Hepatic stellate cell (primary cell): ENCODE measurements around the gene DCANP1.
A peak's percentile ranks its signal among the peaks of the same experiment; 100 is the strongest.
"Not testable (repeated sequence)": the region's sequence is repeated elsewhere in the genome, so short reads cannot be mapped to it uniquely, and the experiment has no call there.

ENCODE experiments used
- DNase-seq: peaks from one replicate; pipeline ENCODE4 v3.0.0; 2011; ENCODE audit warnings: low spot score

DCANP1 gene

GRCh38 chr5:135447298-135447929 lies at the start of gene DCANP1:
DCANP1 (minus strand) TSS chr5:135447348; CDS start chr5:135447108, 240 bp downstream.
- DNase-seq: no peak

DNA sequence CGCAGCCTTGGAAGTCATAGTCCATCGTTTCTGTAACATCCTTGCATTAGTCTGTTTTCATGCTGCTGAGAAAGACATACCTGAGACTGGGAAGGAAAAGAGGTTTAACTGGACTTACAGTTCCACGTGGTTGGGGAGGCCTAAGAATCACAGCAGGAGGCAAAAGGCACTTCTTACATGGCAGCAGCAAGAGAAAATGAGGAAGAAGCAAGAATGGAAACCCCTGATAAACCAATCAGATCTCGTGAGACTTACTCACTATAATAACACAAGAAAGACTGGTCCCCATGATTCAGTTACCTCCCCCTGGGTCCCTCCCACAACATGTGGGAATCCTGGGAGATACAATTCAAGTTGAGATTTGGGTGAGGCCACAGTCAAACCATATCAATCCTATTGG lies 48.4 kb upstream of the DCANP1 start:
- DNase-seq: not testable (repeated sequence)

- DNase-seq: no peak
Measured at GRCh38 chr5:135494196-135494595, 47.0 kb upstream of the DCANP1 start.

DNA sequence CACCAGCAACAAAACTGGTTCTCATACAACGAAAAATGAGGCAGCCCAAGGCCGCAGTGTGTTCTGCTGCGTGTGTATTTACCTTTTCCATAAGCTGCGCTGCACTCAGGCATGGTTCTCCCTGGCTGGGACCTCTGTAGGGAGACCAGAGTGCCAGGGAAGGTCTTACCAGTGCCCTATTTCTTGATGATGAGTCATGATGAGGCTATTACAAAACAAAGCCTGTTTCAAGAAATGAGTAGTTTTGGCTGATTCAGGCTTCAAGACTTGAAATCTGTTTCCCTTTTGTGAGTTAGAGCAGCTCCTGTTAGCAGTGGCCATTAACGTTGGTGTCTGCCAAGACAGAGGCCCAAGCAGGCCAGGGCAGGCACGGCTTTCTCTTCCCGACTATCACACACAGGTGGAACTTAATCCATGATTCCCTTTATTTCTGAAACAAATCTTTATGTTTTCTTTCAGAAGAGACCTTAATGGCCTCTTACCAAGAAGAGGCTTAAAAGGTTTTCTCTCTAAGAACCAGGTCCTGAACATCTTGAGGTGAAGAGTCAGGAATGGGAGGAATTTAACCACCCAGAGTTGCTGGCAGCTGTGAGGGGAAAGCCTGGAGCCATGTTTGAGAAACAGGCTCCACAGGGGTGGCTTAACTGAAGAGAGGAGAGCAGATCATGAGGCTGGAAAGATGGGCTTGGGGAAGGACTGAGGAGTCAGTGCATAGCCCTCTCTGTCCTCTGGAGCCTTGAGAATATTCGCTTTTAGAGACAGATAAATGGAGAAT lies 46.4 kb upstream of the DCANP1 start:
- DNase-seq: no peak

DNA sequence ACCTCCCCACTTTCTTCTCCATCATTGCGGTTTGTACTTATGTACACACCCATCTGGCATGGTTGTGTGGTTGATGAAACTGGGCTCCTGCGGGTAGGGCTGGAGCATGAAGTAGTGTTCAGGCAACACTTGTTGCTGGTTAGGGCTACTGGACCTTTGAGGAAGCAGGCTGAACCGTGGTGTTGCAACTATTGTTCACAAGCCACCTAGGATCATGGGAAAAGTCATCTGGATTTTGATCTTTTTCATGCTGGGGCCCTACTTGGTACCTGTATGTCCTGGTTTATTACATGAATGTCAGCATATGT lies 45.1 kb upstream of the DCANP1 start:
- DNase-seq: no peak

GRCh38 chr5:135491552-135492318 lies 44.6 kb upstream of the DCANP1 start:
- no peak for DNase-seq

DNA sequence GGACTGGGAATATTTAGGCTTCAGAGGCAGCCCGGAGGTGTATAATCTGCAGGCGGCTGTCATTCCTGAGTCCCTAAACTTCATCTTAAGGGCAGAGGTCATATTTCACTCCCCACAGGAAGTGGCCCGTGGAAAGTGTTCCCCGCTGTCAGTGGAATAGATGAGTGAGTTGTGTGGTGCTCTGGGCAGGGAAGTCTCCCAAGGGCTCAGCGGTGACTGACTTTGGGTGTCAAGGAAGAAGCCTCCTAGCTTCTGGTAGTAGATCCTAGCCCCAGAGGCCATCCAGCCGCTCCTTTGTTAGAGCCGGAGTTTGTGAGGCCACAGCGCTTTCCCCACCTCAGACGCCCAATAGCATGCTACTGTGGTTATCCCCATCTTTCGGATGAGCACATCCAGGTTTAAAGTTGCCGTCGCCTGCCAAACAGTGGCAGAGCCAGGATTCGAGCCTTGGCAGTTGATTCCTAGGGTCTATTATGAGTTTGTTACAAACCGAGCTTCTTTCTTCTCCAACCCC lies 43.9 kb upstream of the DCANP1 start:
- no peak for DNase-seq

- DNase-seq: no peak
Measured at GRCh38 chr5:135490245-135491037, 43.3 kb upstream of the DCANP1 start.

- no peak for DNase-seq
Measured at GRCh38 chr5:135489466-135490244, 42.5 kb upstream of the DCANP1 start.

GRCh38 chr5:135488727-135489465 lies 41.7 kb upstream of the DCANP1 start:
- DNase-seq: peak; percentile 75

DNA sequence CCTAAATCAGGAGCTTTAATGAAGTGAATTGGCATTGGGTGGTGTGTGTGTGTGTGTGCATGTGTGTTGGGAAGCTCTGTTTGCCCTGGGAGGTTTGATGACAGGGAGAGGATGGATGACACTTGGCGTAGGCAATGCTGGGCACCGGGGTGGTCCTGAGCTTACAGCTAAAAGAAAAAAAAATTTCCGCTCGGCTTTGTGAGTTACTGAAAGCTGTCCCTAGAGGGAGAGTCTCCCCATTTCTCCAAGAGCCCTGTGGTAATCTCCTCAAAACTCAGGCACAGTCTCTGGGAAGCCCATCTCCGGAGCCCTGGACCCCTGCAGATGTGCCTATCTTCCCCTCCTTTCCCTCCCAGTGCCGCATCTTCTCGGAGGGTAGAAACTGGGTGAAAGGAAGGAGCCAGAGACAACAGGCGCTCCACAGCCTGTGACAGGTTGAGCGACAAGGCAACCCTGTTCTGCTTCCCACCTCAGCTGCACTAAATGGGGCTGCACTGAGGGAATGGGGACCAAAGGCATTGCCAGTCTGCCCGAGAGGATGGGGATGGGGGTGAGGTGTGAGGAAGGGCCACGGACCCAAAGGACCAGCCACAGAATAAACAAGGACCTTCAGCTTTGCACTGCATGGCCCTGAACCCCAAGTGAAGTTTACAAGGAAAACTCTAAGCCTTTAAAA lies 40.8 kb upstream of the DCANP1 start:
- no peak for DNase-seq

GRCh38 chr5:135487037-135487395 lies 39.9 kb upstream of the DCANP1 start:
- no peak for DNase-seq

- DNase-seq: no peak
Measured at GRCh38 chr5:135486131-135487036, 39.2 kb upstream of the DCANP1 start.

DNA sequence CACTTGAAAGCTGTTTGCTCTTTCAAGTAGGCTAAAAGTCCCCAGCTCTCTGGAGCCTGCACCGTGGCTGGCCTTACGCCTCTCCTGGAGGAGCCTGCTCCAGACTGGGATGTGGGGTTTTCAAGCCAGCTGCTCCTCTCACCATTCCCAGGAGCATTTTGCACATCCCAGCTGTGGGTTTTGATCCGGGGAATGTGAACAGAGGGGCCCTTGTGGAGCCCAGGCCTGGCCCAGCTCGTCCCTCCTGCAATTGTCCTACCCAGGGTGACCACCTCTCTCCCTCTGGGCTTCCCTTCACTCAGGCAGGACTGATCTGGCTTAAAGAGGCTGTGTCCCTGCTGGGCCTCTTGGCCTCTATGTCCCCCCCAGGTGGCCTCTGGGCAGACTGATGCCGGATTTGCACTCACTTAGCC lies 37.5 kb upstream of the DCANP1 start:
- no peak for DNase-seq

GRCh38 chr5:135483254-135483653 lies 36.1 kb upstream of the DCANP1 start:
- no peak for DNase-seq

DNA sequence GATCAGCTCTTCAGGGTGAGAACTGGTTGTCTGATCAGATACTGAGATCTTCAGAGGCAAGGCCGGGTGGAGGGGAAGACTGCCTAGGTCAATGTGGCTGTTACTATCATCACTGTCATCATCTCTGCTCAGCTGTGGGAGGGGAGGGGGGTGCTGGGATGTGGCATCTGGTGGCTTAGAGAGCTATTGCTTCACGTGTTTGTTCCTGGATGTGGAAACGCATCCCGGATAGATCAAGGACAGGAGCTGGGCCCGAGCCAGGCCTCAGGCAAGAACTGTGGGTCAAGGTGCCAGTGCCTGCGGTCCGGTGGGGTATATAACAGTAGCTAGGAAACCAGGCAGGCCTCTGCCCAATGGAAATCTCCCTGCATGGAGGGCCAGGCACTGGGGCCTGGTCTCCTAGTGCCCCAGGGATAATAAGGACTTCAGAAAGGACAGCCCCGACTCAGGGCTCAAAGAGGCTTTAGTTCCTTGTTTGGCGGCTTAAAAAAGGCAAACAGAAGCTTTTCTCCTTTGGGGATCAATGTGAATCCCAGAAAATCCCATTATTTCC lies 35.3 kb upstream of the DCANP1 start:
- no peak for DNase-seq

- no peak for DNase-seq
Measured at GRCh38 chr5:135481909-135482311, 34.8 kb upstream of the DCANP1 start.

DNA sequence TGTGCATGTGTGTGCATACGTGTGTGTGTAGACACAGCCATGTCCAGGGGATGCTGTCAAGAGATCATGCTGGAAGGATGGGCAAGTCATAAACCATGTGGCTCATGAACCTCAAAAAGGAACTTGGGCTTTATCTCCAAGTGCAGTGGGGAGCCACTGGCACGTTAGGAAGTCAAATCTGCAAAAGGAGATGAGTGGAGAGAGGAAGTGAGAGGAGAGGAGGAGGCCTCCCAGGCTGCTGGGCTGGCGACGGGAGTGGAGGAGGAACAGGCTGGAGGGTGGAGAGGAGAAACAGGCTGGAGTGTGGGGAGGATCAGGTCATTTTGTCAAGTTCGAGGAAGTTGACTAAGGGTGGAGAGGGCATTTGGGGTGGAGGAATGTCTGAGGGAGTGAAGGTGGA lies 34.2 kb upstream of the DCANP1 start:
- no peak for DNase-seq

DNA sequence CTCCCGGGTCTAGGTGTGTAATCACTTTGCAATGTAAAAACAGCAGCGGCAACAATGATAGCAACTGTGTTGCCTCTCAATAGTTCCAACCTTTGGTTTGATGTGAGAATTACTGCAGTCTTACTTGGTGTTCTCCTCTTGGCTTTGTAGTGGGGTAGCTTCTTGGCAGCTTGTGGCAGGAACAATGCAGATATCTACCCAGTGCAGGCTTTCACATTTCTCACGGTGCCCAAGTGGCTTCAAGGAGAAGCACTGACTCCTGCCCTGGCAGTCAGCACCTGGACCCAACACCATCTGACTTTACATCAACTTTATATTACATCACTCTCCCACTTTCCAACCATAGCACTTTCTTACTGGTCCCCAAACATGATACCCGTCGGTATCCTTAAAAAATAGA lies 33.4 kb upstream of the DCANP1 start:
- DNase-seq: no peak
